Fibroblast of lung (primary cell): ENCODE data around the gene TAF6L. TPM values are rescaled to one million over a fixed set of nuclear protein-coding genes. Genes with fewer than 3 reads are reported as not detected.

Experiments used
- DNase-seq, 2 donors: peaks; one replicate each; pipeline versions ENCODE4 v3.0.0 to v3.0.0-alpha.2; 2010; ENCODE audit warnings: low read depth in 2 of 2
- H2AFZ ChIP-seq: 2 replicates; pipeline ENCODE4 v1.5.1; 2012; ENCODE audit warnings: low read length, control low read depth, inconsistent platforms
- H3K27ac ChIP-seq: 2 replicates; pipeline ENCODE4 v1.5.1; 2011; ENCODE audit warnings: low read length, control low read depth; ENCODE audit not compliant: insufficient read depth
- H3K27me3 ChIP-seq: 2 replicates; pipeline ENCODE4 v1.5.1; 2011; ENCODE audit warnings: mild to moderate bottlenecking, low read length; ENCODE audit not compliant: control insufficient read depth, insufficient read depth
- H3K36me3 ChIP-seq: 2 replicates; pipeline ENCODE4 v1.5.1; 2011; ENCODE audit warnings: low read length; ENCODE audit not compliant: control insufficient read depth, insufficient read depth
- H3K4me1 ChIP-seq: 2 replicates; pipeline ENCODE4 v1.5.1; 2011; ENCODE audit warnings: low read length; ENCODE audit not compliant: control insufficient read depth, insufficient read depth; ENCODE audit errors: extremely low read depth
- H3K4me2 ChIP-seq: 2 replicates; pipeline ENCODE4 v1.5.1; 2011; ENCODE audit warnings: low read length, control low read depth; ENCODE audit not compliant: insufficient read depth; ENCODE audit errors: extremely low read depth
- H3K4me3 ChIP-seq, 4 experiments: fragments of 200-600 bp in 1 of 4; sonication (generic) in 1 of 4; replicated peaks in 1 of 4; 2 replicates each; pipeline ENCODE4 v1.5.1; 2011 to 2016; ENCODE audit warnings: low read length in 4 of 4, low read depth in 3 of 4, mild to moderate bottlenecking in 3 of 4, control low read depth in 2 of 4, inconsistent platforms in 1 of 4, mixed read lengths in 1 of 4; ENCODE audit not compliant: insufficient read depth in 1 of 4; ENCODE audit errors: control extremely low read depth in 1 of 4
- H3K79me2 ChIP-seq: 2 replicates; pipeline ENCODE4 v1.5.1; 2012; ENCODE audit warnings: mild to moderate bottlenecking, low read length, inconsistent platforms; ENCODE audit not compliant: control insufficient read depth, insufficient read depth
- H3K9ac ChIP-seq: 2 replicates; pipeline ENCODE4 v1.5.1; 2011; ENCODE audit warnings: mild to moderate bottlenecking, low read length, control low read depth; ENCODE audit not compliant: insufficient read depth
- H3K9me3 ChIP-seq: 2 replicates; pipeline ENCODE4 v1.5.1; 2012; ENCODE audit warnings: low read depth, low read length; ENCODE audit not compliant: control insufficient read depth, insufficient read depth
- H4K20me1 ChIP-seq: 2 replicates; pipeline ENCODE4 v1.5.1; 2011; ENCODE audit warnings: low read length; ENCODE audit not compliant: control insufficient read depth, insufficient read depth; ENCODE audit errors: extremely low read depth
- EZH2 ChIP-seq: IDR thresholded peaks from 2 replicates; pipeline ENCODE4 v1.5.1; 2012; ENCODE audit warnings: low read length, control low read depth, mild to moderate bottlenecking; ENCODE audit errors: missing control alignments
- polyA plus RNA-seq, 2 donors: library from polyadenylated mRNA; depleted of rRNA in 1 of 2; stranded (reverse) in 1 of 2; unstranded in 1 of 2; fragments of >200 nt; gene quantifications; 2 replicates each; pipeline ENCODE4 v1.2.1, GENCODE V29; 2011 to 2012; ENCODE audit warnings: missing spikeins in 1 of 2
- total RNA-seq: library from RNA; depleted of rRNA; stranded (reverse); fragments of >200 nt; gene quantifications from 2 replicates; pipeline ENCODE4 v1.2.1, GENCODE V29; 2014
- TF ChIP-seq, protein P1 (sequence below), 2 donors: IDR thresholded peaks in 1 of 2; conservative IDR thresholded peaks in 1 of 2; 1 replicate in 1 of 2; 2 replicates in 1 of 2; pipeline ENCODE4 v1.5.1; 2011 to 2012; ENCODE audit warnings: low read length in 2 of 2, control low read depth in 1 of 2, inconsistent platforms in 1 of 2, low read depth in 1 of 2, mild to moderate bottlenecking in 1 of 2

Gene TAF6L
- total and polyA plus RNA-seq, 2 donors (not counting 1 experiment from before 2014, with no cell fraction given): 10.0 to 18.8 TPM

DNA sequence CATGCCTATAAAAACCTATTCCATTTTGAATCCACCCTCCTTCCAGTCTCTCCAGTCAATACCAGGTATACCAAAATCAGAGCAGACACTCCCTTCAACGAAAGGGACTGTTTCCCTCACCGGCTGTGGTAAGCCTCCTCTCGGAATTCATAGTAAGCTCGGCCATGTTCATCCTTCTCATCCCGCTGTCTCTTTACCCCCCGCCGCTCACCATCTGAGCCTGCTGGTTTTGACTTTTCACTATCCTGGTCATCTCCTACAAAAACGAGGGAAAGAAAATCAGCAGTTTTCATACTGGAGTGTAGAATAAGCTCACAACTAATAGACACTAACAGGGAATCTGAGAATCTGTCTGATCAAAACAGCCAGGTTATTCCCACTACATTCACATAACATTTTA, 47.0 kb upstream of the TAF6L start:
- Histone ChIP-seq H2AFZ (no peak overlapping the region), H3K79me2 (peaks cover 77% of the 10 kb centered on the region), H3K4me3 (peak overlapping the region; percentile 63 to 99 (median 94)), H3K4me1 (no peaks in the 10 kb centered on the region), H3K36me3 (peaks cover 21% of the 10 kb centered on the region), H3K27ac (no peak overlapping the region), H3K27me3 (no peaks in the 10 kb centered on the region), H3K4me2 (peak overlapping the region; percentile 95), H4K20me1 (peaks cover 4% of the 10 kb centered on the region), H3K9ac (no peak overlapping the region), H3K9me3 (no peaks in the 10 kb centered on the region)
- DNase-seq: no peak
- TF ChIP-seq, protein P1, sequence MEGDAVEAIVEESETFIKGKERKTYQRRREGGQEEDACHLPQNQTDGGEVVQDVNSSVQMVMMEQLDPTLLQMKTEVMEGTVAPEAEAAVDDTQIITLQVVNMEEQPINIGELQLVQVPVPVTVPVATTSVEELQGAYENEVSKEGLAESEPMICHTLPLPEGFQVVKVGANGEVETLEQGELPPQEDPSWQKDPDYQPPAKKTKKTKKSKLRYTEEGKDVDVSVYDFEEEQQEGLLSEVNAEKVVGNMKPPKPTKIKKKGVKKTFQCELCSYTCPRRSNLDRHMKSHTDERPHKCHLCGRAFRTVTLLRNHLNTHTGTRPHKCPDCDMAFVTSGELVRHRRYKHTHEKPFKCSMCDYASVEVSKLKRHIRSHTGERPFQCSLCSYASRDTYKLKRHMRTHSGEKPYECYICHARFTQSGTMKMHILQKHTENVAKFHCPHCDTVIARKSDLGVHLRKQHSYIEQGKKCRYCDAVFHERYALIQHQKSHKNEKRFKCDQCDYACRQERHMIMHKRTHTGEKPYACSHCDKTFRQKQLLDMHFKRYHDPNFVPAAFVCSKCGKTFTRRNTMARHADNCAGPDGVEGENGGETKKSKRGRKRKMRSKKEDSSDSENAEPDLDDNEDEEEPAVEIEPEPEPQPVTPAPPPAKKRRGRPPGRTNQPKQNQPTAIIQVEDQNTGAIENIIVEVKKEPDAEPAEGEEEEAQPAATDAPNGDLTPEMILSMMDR (conservative IDR thresholded peaks at IDR 0.05 in 1 of 2, IDR thresholded peaks at IDR 0.05 in 1 of 2; ENCODE audit: low read depth in 1 of 2, low read length in 2 of 2): no peak
- TF ChIP-seq EZH2: no peak

DNA sequence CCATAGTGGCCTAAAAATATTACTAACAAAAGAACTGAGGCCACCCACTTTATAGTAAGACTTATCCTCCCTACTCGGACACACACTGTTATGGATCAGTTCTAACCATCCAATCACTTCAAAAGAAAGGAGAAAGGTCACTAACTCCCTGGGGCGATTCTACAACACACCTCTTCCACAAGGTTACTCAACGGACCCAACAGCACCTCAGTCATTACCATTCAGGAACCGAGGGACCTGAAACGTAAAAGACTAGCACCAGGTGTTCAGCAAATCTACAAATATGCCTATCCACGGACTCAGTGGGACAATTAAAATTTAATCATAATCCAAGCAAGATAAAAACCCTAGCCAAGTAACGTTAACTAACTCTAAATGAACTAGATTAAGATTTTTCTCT, 45.5 kb upstream of the TAF6L start:
- Histone ChIP-seq H2AFZ (no peak overlapping the region), H3K9me3 (no peaks in the 10 kb centered on the region), H3K4me3 (peak overlapping the region; percentile 63 to 99 (median 94)), H3K4me1 (peaks cover 2% of the 10 kb centered on the region), H3K79me2 (peaks cover 82% of the 10 kb centered on the region), H3K4me2 (peak overlapping the region; percentile 82), H3K27ac (peak overlapping the region; percentile 92), H3K27me3 (no peaks in the 10 kb centered on the region), H3K9ac (peak overlapping the region; percentile 85), H4K20me1 (peaks cover 4% of the 10 kb centered on the region), H3K36me3 (peaks cover 8% of the 10 kb centered on the region)
- TF ChIP-seq, protein P1 (conservative IDR thresholded peaks at IDR 0.05 in 1 of 2, IDR thresholded peaks at IDR 0.05 in 1 of 2; ENCODE audit: low read depth in 1 of 2, low read length in 2 of 2): no peak
- no peak for TF ChIP-seq EZH2
- no peak for DNase-seq

DNA sequence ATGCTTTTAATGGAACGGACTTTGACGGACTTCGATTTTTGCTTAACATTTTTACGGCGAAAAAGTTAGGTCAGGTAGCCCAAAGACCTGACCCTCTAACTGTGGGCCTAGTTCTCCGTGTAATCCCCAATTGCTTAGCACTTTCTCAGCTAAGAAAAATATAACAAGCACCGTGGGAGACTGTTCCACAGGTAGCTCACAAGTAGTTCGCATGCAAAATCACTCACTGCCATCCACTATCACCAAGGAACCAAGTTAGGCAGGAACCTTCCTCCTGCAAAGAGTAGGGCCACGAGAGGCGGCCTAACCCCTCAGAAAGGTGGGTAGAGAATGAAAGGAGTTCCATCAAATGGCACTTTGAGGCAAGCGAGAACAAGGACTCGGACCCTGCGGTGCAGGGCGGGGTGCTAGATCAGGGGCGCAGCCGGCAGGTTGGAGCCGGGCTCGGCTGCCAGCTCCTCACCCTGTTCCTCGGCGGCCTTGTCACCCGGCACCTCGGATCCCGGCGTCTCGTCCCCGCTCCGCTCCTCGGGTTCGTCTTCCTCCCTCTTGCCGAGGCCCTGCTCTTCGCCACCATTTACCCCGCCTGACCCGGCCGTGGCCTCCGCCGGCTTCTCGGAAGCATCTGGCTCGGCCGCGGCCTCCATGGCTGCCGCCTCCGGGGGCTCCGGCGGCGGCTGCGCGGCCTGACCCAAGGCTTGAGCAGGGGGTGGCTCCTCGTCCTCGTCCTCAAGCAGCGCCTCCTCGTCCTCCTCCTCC, 44.9 kb upstream of the TAF6L start:
- Histone ChIP-seq H3K9ac (peak overlapping the region; percentile 85), H3K27ac (peak overlapping the region; percentile 92), H3K36me3 (peaks cover 5% of the 10 kb centered on the region), H4K20me1 (peaks cover 4% of the 10 kb centered on the region), H2AFZ (no peak overlapping the region), H3K4me2 (peak overlapping the region; percentile 82), H3K4me1 (peaks cover 3% of the 10 kb centered on the region), H3K4me3 (peak overlapping the region; percentile 63 to 99 (median 94)), H3K9me3 (no peaks in the 10 kb centered on the region), H3K27me3 (no peaks in the 10 kb centered on the region), H3K79me2 (peaks cover 81% of the 10 kb centered on the region)
- DNase-seq: no peak
- no peak for TF ChIP-seq EZH2
- TF ChIP-seq, protein P1 (conservative IDR thresholded peaks at IDR 0.05 in 1 of 2, IDR thresholded peaks at IDR 0.05 in 1 of 2; ENCODE audit: low read depth in 1 of 2, low read length in 2 of 2): no peak
